WTC11 (cell line): ENCODE data around the gene SLC27A2.

Source experiments
- CTCF ChIP-seq: fragments of 200-600 bp; IDR thresholded peaks from 2 replicates; pipeline ENCODE4 v1.8.0; 2022; ENCODE audit warnings: antibody characterized with exemption
- FOXJ3 ChIP-seq: sonication (generic); formaldehyde crosslinking; IDR thresholded peaks from 2 replicates; pipeline ENCODE4 v1.9.0; 2021; ENCODE audit warnings: missing genetic modification reagents, mild to moderate bottlenecking, borderline replicate concordance
- IRF2 ChIP-seq: sonication (generic); formaldehyde crosslinking; IDR thresholded peaks from 2 replicates; pipeline ENCODE4 v1.8.0; 2022; ENCODE audit warnings: low read depth, missing genetic modification reagents, borderline replicate concordance
- MLX ChIP-seq: sonication (generic); formaldehyde crosslinking; IDR thresholded peaks from 2 replicates; pipeline ENCODE4 v1.8.1; 2023; ENCODE audit warnings: mild to moderate bottlenecking, missing genetic modification reagents, moderate library complexity
- MXD4 ChIP-seq: fragments of 250-450 bp; sonication (Bioruptor Pico); IDR thresholded peaks from 2 replicates; pipeline ENCODE4 v1.8.0; 2021; ENCODE audit warnings: mild to moderate bottlenecking, moderate library complexity, borderline replicate concordance
- NFYB ChIP-seq: sonication (generic); formaldehyde crosslinking; conservative IDR thresholded peaks from 2 replicates; pipeline ENCODE4 v1.8.0; 2022; ENCODE audit warnings: low read depth, missing genetic modification reagents
- NR3C1 ChIP-seq: sonication (generic); formaldehyde crosslinking; conservative IDR thresholded peaks from 2 replicates; pipeline ENCODE4 v1.8.1; 2023; ENCODE audit warnings: low read depth, mild to moderate bottlenecking, missing genetic modification reagents
- SMAD3 ChIP-seq: sonication (generic); formaldehyde crosslinking; IDR thresholded peaks from 2 replicates; pipeline ENCODE4 v1.8.0; 2022; ENCODE audit warnings: missing genetic modification reagents, mild to moderate bottlenecking, borderline replicate concordance
- TF ChIP-seq, protein P1 (sequence below): sonication (generic); formaldehyde crosslinking; IDR thresholded peaks from 2 replicates; pipeline ENCODE4 v1.8.1; 2022; ENCODE audit warnings: missing genetic modification reagents, borderline replicate concordance
- TF ChIP-seq, protein P2 (sequence below): sonication (generic); formaldehyde crosslinking; IDR thresholded peaks from 2 replicates; pipeline ENCODE4 v1.8.1; 2022; ENCODE audit warnings: low read depth, mild to moderate bottlenecking, moderate library complexity, missing genetic modification reagents, borderline replicate concordance

- TF ChIP-seq MXD4: no peak
- no peak for TF ChIP-seq CTCF
- TF ChIP-seq FOXJ3: no peak
- TF ChIP-seq MLX (CRISPR knock-in tag): no peak
- no peak for TF ChIP-seq IRF2
- no peak for TF ChIP-seq SMAD3
- TF ChIP-seq, protein P1, sequence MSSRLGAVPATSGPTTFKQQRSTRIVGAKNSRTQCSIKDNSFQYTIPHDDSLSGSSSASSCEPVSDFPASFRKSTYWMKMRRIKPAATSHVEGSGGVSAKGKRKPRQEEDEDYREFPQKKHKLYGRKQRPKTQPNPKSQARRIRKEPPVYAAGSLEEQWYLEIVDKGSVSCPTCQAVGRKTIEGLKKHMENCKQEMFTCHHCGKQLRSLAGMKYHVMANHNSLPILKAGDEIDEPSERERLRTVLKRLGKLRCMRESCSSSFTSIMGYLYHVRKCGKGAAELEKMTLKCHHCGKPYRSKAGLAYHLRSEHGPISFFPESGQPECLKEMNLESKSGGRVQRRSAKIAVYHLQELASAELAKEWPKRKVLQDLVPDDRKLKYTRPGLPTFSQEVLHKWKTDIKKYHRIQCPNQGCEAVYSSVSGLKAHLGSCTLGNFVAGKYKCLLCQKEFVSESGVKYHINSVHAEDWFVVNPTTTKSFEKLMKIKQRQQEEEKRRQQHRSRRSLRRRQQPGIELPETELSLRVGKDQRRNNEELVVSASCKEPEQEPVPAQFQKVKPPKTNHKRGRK (CRISPR knock-in tag): no peak
- TF ChIP-seq, protein P2, sequence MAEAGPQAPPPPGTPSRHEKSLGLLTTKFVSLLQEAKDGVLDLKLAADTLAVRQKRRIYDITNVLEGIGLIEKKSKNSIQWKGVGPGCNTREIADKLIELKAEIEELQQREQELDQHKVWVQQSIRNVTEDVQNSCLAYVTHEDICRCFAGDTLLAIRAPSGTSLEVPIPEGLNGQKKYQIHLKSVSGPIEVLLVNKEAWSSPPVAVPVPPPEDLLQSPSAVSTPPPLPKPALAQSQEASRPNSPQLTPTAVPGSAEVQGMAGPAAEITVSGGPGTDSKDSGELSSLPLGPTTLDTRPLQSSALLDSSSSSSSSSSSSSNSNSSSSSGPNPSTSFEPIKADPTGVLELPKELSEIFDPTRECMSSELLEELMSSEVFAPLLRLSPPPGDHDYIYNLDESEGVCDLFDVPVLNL (CRISPR knock-in tag): no peak
- no peak for TF ChIP-seq NR3C1 (CRISPR knock-in tag)
- no peak for TF ChIP-seq NFYB (CRISPR knock-in tag)
Measured at GRCh38 chr15:50180582-50180981, 1.4 kb upstream of the SLC27A2 start.
